ENCODE results near the gene AOC1.
"Not testable (repeated sequence)": the region's sequence is repeated elsewhere in the genome, so short reads cannot be mapped to it uniquely, and the experiment has no call there.

Gene AOC1

GRCh38 chr7:150898475-150899011 is 46.2 kb downstream of the AOC1 start:
- peak; percentile 53 to 71 for DNase-seq

DNA sequence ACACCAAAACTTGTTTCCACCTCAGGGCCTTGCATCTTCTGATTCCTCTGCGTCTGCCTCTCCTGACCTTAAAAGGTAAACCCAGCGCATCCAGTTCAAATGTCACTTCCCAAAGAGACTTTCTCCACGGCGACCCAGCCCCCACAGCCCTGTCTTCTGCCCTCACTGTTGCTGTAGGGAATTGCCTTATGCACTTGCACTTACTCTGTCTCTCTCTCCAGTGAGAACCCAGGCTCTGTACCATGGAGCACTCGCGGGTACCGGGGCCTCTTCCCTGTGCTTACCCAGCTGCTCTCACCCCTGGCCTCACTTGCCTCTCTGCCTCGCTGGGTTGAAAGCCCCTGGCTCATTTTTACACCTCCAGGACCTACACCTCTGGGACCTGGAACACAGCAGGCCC is 48.4 kb downstream of the AOC1 start:
- DNase-seq: no peak

DNA sequence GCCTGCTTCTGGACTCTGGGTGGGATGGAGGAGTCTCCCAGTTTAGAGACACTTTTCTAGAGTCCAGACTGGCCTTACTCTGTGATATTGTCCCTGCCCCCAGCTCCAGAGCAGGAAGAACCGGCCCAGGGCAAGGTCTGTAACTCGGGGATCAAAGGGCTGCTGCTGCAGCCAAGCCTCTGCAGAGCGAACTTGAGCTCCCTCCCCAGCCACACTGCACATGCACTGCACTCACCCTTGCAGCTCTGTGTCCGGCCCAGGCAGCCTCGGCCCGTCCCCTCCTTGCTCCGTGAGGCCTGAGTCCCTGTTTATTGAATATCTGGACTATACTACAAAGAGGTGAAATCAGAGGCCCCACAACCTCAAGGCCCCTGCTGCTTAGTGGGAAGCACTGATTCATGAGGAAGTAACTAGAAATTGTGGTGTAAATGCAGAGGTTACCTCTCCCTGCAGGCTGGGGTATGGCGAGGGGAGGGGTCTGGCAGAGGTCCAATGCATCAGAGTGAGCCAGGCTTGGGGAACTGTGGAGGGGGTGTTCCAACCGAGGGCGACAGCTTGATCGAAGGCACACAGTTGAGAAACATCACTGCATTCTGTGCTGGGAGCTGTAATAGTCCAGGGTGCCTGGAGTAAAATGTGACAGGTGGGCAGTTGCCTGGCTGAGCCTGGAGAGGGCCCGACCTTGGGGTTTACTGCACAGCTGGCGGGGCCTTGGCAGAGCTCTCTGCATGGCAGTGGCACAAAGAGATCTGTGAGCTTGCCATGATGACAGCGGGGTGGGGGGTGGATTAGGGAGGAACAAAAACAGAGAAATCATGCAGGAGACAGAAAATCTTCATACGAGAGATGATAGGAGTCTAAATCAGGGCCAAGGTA is 49.1 kb downstream of the AOC1 start:
- DNase-seq: no peak

GRCh38 chr7:150902078-150903033 is 50.0 kb downstream of the AOC1 start:
- DNase-seq: no peak

DNA sequence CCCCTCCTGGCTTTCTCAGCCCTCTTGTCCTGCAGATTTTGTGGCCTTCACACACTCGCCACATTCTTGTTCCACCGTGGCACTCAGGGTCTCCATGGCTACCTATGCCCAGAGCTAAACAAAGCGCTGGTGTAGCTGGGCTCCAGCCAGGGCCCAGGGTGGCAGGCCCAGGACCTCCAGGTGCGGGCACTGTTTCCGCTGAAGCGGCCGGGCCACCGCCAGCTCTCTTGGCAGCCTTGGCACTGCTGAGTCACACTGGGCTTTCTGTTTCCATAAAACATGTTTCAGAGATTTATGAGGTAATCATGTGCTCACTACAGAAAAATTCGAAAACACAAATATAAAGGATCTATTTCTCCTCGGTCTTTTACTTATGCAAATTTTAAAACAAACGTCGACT is 51.3 kb downstream of the AOC1 start:
- peak; percentile 57 to 79 for DNase-seq

DNA sequence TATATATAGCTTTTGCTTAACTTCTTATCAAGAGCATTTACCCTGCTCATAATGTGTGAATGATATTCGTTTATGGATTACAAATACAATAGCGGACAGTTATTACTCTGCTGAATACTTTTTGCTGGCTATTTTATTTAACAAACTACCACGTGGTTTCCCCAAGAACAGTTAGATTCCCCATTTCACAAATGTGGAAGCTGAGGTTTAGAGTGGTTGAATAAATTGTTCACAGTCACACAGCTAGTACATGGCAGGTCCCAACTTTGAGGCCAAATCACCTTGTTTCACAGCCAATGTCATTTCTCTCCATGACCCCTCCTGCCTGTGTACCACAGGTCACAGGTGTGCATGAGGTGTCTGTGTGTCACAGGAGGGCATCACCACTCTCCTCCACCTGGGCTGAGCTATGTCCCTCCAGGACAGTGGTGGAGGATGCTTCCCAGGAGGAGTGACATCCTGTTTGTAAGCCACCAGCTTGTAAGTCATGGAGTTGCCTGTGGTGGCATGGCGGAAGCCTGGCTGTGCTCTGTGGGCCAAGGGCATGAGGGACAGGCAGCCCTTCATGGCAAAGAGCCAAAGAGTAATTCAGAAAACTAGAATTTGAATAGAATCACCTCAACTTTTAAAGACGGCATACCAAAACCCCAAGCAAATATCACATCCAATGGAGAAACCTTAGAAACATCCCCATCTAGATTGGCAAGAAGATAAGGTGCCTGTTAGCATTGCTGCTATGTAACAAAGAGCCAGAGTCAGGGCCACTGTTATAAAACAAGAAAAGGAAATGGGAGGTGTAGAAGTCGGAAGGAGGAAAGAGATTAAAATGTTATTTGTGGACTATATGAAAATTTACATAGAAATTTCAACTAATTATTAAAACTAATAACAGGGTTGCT is 51.9 kb downstream of the AOC1 start:
- DNase-seq: no peak

DNA sequence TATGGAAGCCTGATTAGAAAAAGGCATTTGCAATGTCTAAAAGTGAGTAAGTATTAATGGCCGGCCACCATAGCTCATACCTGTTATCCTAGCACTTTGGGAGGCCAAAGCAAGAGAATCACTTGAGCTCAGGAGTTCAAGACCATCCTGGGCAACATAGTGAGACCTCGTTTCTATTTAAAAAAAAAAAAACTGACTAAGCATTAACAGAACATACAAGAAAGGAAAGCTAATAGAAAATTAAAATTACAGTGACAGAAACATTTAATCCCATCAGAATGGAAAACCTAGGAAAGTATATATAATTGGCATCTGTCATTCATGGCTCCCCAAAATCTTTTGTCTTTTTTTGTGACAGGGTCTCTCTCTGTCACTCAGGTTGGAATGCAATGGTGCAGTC is 55.9 kb downstream of the AOC1 start:
- no peak for DNase-seq

GRCh38 chr7:150909200-150909995 is 57.1 kb downstream of the AOC1 start:
- no peak for DNase-seq

DNA sequence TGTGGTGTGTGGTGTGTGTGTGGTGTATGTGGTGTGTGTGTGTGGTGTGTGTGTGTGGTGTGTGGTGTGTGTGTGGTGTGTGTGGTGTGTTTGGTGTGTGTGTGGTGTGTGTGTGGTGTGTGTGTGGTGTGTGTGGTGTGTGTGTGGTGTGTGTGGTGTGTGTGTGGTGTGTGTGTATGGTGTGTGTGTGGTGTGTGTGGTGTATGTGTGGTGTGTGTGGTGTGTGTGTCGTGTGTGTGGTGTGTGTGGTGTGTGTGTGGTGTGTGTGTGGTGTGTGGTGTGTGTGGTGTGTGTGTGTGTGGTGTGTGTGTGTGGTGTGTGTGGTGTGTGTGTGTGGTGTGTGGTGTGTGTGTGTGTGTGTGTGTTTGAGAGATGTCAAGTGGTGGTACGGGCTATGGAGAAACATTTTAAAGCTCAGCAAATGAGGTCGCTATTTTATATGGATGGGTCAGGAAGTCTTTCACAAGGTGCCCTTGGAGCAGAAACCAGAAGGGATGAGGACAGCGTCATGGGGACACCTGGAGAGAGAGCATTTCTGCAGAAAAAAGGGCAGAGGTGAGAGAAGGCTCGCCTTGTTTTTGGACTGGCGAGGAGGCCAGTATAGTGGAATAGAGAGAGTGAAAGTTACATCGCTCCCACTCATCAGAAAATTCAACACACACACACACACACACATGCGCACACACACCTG is 58.1 kb downstream of the AOC1 start:
- DNase-seq: not testable (repeated sequence)

DNA sequence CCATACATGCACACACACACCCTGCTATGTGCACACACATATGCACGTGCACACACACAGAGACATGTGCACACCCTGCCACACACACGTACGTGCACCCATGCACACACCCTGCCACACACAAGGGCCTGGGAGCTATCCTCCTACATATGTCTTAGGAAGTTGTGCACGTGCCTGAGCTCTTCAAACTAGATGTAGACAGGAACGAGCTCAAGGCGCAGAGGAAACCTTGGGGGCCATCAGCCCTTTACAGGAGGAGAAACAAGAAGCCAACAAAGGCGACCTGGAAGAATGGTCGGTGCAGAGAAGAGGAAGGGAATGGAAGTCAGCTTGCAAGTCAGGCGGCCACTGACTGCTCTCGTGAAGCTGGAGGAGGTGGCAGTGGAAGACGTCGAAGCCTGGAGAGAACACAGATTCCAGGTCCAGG is 58.7 kb downstream of the AOC1 start:
- no peak for DNase-seq

Data from SHP77 (cell line).